ENCODE measurements around the gene EEF1AKMT3.

EEF1AKMT3 gene

GRCh38 chr12:57808351-57808750 lies 35.9 kb downstream of the EEF1AKMT3 start:
- Histone ChIP-seq H3K9me3 (ENCODE audit: insufficient read depth, low read depth, low read length) (no peaks in the 10 kb centered on the region), H3K4me1 (ENCODE audit: insufficient read depth, low read length, poor library complexity, severe bottlenecking) (no peaks in the 10 kb centered on the region), H4K20me1 (ENCODE audit: insufficient read depth, low read length, poor library complexity, severe bottlenecking) (no peaks in the 10 kb centered on the region), H3K36me3 (ENCODE audit: insufficient read depth, low read length) (peaks cover 11% of the 10 kb centered on the region; the same call in 1 of the 2 replicates), H3K27me3 (ENCODE audit: insufficient read depth, low read length, poor library complexity, severe bottlenecking) (no peaks in the 10 kb centered on the region), H3K9me2 (replicated peaks; ENCODE audit: low read depth, low read length) (no peaks in the 10 kb centered on the region), H3F3A (ENCODE audit: low read depth) (no peaks in the 10 kb centered on the region), H3K4me3 (ENCODE audit: low read length, poor library complexity, severe bottlenecking) (no peak overlapping the region), H3K79me2 (ENCODE audit: insufficient read depth, low read length) (no peaks in the 10 kb centered on the region), H3K4me2 (ENCODE audit: low read depth, low read length, poor library complexity, severe bottlenecking) (no peak overlapping the region), H3K9ac (ENCODE audit: low read depth, low read length, poor library complexity, severe bottlenecking) (no peak overlapping the region), H2AFZ (ENCODE audit: low read length) (no peak overlapping the region)
- TF ChIP-seq EZH2phosphoT487 (IDR thresholded peaks at IDR 0.05; ENCODE audit: borderline replicate concordance) (no peak), CTCF (conservative IDR thresholded peaks at IDR 0.05; ENCODE audit: low read length) (no peak)

GRCh38 chr12:57809425-57809824 lies 37.0 kb downstream of the EEF1AKMT3 start:
- Histone ChIP-seq H3F3A (ENCODE audit: low read depth) (no peaks in the 10 kb centered on the region), H3K4me2 (ENCODE audit: low read depth, low read length, poor library complexity, severe bottlenecking) (no peak overlapping the region), H2AFZ (ENCODE audit: low read length) (no peak overlapping the region), H3K4me1 (ENCODE audit: insufficient read depth, low read length, poor library complexity, severe bottlenecking) (no peaks in the 10 kb centered on the region), H3K27me3 (ENCODE audit: insufficient read depth, low read length, poor library complexity, severe bottlenecking) (no peaks in the 10 kb centered on the region), H3K36me3 (ENCODE audit: insufficient read depth, low read length) (peaks cover 7% of the 10 kb centered on the region; the same call in 1 of the 2 replicates), H4K20me1 (ENCODE audit: insufficient read depth, low read length, poor library complexity, severe bottlenecking) (no peaks in the 10 kb centered on the region), H3K9me2 (replicated peaks; ENCODE audit: low read depth, low read length) (no peaks in the 10 kb centered on the region), H3K9ac (ENCODE audit: low read depth, low read length, poor library complexity, severe bottlenecking) (no peak overlapping the region), H3K79me2 (ENCODE audit: insufficient read depth, low read length) (no peaks in the 10 kb centered on the region), H3K9me3 (ENCODE audit: insufficient read depth, low read depth, low read length) (no peaks in the 10 kb centered on the region), H3K4me3 (ENCODE audit: low read length, poor library complexity, severe bottlenecking) (no peak overlapping the region)
- TF ChIP-seq EZH2phosphoT487 (IDR thresholded peaks at IDR 0.05; ENCODE audit: borderline replicate concordance) (no peak), CTCF (conservative IDR thresholded peaks at IDR 0.05; ENCODE audit: low read length) (no peak)

GRCh38 chr12:57810450-57810849 lies 38.0 kb downstream of the EEF1AKMT3 start:
- Histone ChIP-seq H4K20me1 (ENCODE audit: insufficient read depth, low read length, poor library complexity, severe bottlenecking) (no peaks in the 10 kb centered on the region), H3K9me3 (ENCODE audit: insufficient read depth, low read depth, low read length) (no peaks in the 10 kb centered on the region), H3K27me3 (ENCODE audit: insufficient read depth, low read length, poor library complexity, severe bottlenecking) (no peaks in the 10 kb centered on the region), H3K4me1 (ENCODE audit: insufficient read depth, low read length, poor library complexity, severe bottlenecking) (no peaks in the 10 kb centered on the region), H3K4me3 (ENCODE audit: low read length, poor library complexity, severe bottlenecking) (no peak overlapping the region), H3K79me2 (ENCODE audit: insufficient read depth, low read length) (no peaks in the 10 kb centered on the region), H3K4me2 (ENCODE audit: low read depth, low read length, poor library complexity, severe bottlenecking) (no peak overlapping the region), H3F3A (ENCODE audit: low read depth) (no peaks in the 10 kb centered on the region), H3K9me2 (replicated peaks; ENCODE audit: low read depth, low read length) (no peaks in the 10 kb centered on the region), H2AFZ (ENCODE audit: low read length) (no peak overlapping the region), H3K36me3 (ENCODE audit: insufficient read depth, low read length) (peaks cover 7% of the 10 kb centered on the region; the same call in 1 of the 2 replicates), H3K9ac (ENCODE audit: low read depth, low read length, poor library complexity, severe bottlenecking) (no peak overlapping the region)
- no peak for TF ChIP-seq CTCF (conservative IDR thresholded peaks at IDR 0.05; ENCODE audit: low read length)

Measured in Loucy (cell line).